Activated T-helper 9 cell treated with anti-CD3 and anti-CD28 coated beads, Interleukin-2, amount 50 U/mL, for 16 hours (primary cell): ENCODE data around the gene FTHL17.

Experiments
- DNase-seq: peaks from one replicate; pipeline ENCODE4 v3.0.0-alpha.2; 2020; ENCODE audit warnings: low read depth

FTHL17 gene

DNA sequence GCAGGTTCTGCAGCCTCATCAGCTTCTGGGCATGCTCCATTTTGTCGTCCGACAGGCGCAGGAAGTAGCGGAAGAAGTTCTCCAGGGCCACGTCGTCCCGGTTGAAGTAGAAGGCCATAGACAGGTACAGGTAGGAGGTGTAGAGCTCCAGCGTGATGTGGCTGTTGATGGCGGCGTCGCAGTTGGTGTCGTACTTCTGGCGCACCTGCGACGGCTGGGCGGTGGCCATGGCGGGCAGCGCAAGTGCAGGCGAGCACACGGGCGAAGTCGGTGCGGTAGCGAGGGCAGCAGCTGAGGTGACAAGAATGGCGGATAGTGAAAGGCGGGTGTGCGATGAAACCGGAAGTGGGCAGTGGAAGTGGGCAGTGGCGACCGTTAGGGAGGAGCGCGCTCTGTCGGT is at the start of gene FTHL17:
FTHL17 (minus strand) TSS at position 317 of the 400 bp plus-strand sequence; CDS start at position 229, 88 bp downstream.
- DNase-seq, result no peak

DNA sequence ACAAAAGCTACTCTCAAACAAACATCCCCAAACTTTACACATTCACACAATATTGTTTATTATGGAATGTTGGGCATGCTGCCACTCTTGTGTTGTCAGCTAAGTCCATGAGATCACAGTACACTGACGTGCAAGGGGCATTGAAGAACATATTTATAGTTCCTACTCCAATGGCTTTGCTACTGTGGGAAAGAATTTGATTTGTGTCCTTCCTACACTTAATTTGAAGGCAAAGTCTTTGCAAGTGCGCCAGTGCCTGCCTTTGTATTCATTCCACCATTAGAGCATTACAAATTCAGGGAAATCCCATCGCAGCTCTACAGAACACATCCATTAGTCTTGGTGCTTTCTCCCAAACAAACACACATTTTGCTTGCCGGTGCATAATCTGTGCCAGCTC is 45.4 kb upstream of the FTHL17 start:
- no peak for DNase-seq

DNA sequence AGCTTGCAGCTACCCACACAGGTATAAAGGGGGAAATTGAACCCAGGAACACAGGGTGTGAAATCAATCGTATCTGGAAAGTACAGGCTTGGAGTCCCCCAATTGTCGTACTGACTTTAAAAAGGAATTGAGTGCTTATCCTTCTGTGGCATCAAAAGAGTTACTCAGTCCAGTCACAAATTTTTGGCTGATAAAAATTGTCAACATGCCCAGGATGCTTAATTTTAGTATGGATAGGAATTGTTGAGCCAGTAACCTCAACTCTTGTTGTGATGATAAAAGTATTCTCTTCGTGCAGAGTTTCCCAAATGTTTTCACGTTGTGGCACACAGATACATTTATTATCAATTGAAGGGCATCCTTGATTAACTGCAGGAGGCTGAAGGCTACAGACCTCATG is 43.6 kb upstream of the FTHL17 start:
- DNase-seq, result no peak

DNA sequence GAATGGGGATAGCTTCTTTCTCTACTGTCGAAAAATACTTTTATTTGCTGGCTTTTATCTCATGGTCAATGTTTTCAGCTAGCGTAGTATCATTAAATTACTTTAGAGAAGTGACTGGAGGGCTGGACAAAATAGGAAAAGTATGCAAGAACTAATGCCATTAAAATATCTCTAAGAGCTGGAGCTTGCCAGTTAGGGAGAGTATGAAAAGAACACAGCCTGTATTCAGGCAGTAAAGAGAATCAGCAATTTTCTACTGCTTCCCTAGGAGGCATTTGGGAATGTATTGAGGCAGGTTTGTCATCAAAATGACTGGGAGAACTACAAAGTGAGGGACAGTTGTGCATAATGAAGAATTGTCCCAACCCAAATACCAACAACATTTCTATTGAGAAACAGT is 43.0 kb upstream of the FTHL17 start:
- no peak for DNase-seq

DNA sequence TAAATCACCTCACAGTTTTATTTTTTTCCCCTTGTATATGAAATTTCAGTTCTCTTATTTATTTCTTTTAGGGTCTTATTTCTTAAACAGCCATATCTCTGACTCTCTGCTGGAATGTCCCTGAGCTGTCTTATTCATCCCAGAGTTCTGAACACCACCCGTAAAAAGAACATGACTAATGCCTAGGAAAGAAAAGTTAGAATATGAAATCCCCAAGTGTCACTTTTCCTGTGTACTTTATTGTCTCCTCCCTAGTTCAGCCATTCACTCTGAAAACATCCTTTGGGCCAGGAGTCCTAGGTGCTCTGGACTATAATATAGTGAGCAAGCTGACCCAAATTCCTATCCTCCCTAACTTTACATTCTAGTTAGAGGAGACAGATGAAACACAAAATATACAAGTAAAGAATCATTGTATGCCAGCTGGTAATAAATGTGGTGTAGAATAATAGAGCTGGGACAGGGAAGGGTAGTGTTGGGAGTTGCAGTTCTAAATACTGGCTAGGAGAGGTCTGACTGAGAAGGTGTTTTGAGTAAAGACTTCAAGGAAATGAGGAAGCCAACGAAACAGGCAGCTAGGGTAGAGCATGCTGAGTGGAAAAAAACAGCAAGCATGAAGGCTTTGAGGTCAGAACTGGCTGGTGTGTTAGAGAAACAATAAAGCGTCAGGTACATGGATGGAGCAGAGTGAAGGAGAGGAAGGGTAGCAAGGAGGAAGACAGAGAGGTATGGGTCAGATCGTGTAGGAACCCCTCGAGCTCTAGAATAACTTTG is 40.6 kb upstream of the FTHL17 start:
- no peak for DNase-seq

DNA sequence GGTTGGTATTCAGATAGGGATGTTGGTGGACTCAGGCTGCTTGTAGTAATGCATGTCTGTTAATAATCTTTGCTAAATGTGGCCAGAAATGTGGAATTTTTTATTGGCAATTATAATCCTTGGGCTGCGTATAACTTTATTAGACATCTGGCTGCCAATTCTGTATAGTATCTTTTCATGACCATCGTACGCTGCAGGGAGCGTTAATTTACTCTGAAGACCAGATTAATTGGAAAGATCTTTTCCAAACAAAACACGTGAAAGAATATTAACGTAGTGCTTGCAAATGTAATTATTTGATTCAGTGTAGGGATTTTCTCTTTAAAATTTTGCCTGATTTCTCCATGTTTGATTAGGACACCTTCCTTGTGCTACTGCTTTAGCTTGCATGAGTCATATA is 38.8 kb upstream of the FTHL17 start:
- no peak for DNase-seq

DNA sequence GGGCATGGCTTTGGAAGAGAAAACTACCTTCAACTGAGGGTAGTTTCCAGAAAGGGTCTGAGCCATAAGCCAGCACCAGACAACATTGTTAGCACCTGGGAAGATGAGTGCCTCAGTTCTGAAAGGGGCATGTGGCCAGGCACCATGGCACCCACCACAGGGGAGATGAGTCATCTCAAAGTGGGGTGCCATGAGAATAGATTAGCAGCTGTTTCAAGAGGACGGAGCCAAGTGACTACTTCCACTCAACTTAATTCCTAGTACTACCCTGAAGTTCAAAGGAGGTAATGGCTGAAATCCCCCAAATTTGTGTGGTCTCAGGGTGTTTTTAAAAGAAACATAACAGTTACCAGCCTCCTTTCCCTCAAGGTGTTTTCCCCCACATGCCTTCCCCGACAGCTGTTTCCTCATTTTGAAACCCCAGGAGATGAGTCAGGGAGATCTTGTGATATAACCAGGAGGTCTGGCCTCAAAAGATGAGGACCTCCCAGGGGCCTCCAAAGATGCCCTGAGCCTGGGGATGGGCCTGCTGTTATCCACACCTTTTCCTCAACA is 27.8 kb upstream of the FTHL17 start:
- peak; percentile 0 for DNase-seq

DNA sequence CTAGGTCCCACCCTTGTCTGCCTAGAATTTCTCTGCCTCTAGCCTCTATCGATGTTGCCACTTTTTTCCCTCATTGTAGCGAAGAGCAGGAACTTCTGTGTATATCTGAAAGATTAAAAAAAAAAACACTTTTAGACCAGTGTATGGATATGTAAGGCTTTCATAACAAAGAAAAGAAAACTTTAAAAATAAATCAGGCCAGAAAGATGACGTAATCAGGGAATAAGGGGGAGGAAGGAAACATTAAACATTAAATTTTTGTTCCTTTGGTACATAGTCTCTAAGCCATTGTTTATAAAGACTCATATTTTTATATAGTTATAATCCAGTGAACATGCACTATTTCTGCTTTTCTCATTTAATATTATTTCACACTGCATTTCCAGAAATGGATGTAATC is 26.2 kb upstream of the FTHL17 start:
- DNase-seq, result no peak

DNA sequence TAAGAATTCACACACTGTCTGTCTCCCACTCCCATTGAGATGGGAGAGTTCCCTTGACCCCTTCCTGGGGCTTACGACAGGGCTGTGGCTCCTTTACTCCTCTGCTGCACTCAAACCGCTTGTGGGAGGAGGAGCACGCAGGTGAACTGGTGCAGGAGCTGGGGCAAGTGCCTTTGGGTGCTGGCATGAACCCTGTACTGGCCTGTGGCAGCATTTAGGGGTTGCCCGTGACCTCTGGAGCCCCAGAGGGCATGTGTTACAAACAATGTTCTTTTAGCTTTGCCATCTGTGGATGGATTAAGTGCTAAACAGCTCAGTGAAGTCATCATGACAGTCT is 21.8 kb upstream of the FTHL17 start:
- DNase-seq, result no peak

DNA sequence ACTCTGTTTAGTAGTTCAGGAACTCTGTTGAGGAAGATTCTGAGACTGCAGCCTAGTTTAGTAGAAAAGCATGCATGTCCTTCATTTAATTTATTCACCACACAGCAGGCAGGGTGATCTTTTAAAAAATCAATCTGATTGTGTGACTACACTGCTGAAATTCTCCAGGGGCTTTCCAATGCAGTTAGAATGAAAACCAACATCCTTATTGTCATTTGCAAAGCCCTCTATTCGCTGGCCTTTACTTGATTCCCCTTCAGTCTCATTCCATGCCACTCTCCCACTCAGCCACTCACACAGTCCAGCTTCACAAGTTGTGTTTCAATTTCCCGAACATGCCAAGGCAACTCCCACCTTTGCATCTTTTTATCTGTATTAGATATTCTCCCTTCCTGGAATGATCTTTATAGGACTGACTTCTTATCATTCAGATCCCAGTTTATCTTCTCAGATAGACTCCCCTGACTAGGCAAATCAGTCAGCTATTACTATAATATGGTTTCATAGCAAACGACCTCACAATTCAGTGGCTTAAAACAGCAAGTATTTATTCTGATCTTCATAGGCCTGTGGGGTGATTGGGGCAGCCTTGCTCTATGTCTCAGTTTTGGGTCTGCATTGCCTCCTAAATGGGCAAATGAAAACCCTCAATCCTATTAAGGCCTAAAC is 21.3 kb upstream of the FTHL17 start:
- DNase-seq, result no peak

DNA sequence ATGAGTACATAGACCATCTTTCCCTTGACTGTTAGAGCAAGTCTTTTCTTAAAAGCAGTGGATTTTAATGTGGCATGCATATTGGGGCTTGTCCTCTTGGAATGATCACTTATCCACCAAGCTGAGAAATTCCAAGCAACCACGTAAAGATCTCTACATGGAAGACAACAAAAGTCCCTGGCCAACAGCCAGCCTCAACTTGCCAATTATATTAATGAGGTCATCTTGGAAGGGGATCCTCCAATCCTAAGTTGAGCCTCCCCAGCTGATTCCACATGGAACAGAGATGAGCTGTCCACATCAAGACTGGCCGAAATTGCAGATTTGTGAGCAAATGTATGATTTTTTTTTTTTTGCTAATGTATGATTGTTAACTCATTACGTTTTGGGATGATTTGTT is 20.6 kb upstream of the FTHL17 start:
- no peak for DNase-seq

DNA sequence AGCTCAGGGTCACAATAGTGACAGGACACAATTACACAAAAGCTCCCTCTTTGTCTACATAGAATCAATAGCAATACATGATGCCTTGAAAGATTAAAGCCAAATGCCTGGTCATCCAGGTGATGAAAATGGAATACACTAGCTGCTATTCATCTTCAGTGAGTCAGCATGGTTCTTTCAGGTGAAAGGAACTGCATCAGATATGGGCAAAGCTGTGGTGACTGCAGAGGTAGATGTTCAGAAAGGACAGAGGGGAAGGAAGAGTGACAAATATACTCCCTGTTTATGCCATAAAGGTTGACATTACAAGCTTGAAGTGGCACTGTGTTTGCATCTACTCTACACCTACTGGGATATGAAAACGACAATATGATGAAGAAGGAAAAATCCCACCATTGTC is 20.0 kb upstream of the FTHL17 start:
- no peak for DNase-seq

DNA sequence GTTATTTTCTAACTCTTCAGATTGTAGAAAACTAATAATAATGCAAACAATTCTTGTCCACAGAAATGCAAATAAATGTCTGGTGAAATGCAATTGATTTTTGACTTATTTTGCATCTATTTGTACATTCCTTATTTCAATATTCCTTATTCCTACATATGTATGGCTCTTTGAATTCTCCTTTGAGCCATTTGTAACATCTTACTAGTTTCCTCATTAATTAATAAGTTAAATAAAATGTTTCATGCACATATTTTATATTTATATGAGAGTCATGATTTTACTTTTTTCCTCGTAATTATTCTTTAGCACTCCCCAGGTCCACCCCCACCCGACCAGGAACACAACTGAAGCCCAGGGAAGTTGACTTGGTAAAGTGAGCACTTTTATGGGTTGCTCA is 2.7 kb upstream of the FTHL17 start:
- DNase-seq, result no peak

DNA sequence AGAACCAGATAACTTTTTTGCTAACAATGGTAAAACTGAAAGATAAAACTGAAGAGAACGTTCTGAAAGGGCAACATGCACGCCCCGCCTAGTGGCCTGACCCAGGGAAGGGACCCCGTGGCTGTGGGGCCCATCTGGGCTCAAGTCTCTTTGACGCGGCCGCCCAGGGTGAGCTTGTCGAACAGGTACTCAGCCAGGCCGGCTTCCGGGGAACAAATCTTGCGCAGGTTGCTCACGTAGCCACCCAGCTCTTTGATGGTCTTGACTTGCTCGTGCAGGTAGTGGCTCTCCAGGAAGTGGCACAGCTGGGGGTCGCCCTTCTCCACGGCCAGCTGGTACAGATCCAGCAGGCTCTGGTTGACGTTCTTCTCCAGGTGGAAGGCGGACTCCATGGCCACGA is 579 bp downstream of the FTHL17 start:
- no peak for DNase-seq

DNA sequence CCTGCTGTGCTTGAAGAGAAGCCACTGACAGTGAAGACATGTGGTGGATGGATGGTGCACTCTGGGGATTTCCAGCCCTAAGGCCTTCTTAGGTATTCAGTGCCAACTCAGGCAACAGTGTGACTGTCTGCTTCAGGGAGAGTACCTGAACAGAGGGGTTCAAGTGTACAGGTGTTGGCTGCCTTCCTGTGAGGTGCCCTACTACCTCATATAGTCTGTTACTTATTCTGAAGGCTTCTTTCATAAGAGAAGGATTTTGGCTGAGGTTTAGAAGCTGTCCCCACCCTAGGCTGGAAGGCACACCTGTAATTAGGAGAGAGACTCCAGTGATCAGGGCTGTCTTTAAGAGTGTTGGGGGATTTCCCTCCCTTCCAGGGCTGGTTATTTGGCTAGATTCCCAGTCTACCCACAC is 1.8 kb downstream of the FTHL17 start:
- DNase-seq, result no peak

DNA sequence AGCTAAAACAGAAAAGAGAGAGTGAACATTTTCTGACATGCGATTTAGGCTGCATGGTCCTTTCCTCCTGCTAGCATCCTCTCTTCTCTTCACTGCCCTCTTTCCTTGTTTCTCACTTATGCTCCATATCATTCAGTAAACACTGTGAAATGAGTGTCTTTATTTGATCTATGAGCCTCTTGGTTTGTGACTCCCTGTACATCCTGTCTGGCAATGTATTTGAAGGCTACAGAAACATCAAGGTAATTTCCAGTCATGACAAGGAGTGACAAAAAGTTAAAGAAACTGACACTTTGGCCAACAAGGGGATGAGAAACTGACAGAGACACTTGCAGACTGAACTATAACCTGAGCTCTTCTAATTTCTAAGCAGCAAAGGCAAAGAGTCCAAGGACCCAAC is 8.7 kb downstream of the FTHL17 start:
- no peak for DNase-seq

DNA sequence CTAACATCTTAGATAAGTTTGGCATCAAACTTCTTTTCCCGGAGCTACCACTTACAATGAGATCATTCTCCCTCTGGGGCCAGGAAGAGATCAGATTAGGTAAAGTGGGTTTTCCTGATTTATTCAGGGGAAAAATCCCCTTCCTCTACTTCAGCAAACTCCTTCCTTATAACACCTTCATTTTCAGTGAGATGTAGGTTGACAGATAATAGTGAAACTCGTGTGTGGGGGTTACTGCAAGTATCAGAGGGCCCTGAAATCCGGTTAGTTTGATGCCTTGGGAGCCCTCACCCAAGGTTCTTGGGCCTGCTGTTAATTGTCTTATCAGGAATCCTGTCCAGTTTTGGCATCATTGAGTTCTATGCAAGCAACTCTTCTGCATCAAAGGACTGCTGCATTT is 10.8 kb downstream of the FTHL17 start:
- no peak for DNase-seq

DNA sequence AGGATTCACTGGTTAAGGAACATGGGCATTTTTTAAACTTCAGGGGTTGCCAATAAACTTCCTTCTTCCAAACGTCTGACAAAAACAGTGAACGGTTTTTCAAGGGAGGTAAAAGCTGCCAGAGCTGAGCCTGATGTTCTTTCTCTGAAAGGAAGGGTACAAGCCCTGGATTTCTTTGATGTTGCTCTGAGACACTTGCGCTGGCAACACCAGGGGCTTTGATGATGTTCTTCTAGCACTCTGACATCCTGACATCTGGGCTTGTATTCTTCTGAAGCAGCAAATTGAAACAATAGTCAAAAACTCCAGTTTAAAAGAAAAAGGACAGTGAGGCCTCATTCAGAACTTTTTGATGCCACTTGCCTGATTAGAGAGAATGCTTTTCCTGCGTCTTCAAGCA is 11.8 kb downstream of the FTHL17 start:
- no peak for DNase-seq

DNA sequence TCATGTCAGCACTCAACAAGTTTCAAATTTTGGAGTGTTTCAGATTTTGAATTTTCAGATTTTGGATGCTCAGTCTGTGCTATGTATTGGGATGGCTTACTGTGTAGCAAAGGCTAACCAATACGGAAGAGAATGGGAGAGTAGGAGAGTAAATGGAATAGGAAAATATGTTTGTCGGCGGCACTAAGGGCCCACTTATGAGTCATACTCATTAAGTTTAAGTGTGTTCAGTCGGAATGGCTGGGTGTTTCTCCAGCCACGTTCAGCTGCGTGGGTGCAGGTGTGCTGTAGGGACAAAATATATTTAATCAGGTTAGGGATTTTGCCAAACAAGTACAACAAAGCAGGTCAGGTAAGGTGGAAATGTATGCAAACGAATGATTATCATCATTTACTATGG is 13.6 kb downstream of the FTHL17 start:
- DNase-seq, result no peak

DNA sequence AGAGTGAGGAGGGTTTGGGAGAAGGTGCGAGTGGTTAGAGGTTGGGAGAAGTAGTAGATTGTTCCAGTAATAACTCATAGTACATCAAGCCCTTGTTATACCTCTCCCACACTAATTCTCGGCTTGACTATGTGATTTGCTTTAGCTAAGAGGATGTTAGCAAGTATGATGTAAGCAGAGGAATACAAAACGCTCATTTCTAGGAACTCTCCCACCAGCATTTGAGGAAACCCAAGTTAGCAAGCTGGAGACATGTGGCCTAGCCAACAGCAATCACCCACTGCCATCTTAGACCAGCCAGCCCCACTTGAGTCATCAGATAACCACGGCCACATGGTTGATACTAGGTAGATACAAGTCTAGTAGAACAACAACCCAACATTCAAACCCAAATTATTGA is 14.2 kb downstream of the FTHL17 start:
- no peak for DNase-seq

DNA sequence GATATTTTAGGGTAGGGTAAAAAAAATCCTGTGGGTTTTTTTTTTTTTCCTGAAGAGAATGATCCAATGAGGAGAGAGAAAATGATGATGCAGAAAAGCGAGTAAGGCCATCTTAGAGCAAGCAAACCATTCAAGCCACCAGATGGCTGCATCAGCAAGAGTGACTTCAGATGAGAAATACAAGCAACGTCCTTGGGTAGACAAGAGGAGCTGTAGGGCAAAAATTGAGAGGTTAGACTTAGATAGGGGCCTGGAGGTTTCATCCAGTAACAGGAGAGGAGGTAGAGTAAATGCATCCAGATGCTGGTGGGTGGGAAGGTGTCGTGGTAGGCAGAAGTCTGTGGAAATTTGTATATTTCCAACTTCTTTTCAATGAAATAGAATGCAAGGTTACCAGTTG is 14.6 kb downstream of the FTHL17 start:
- DNase-seq, result no peak

DNA sequence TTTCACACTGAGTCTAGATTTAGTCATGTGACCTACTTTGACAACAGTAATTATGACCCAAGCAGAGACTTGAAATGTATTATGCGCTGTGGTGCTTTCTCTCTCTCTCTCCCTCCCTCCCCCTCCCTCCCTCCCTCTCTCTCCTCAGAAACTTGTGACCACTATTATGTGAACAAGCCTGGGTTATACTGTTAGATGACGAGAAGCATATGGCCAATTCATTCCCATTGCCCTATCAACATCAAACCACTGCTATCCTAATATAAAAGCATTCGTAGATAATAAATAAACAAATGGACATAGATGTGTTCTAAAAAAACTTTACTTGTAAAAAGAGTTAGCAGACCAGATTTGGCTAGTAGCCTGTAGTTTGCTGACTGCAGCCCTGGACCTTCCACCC is 18.2 kb downstream of the FTHL17 start:
- no peak for DNase-seq

DNA sequence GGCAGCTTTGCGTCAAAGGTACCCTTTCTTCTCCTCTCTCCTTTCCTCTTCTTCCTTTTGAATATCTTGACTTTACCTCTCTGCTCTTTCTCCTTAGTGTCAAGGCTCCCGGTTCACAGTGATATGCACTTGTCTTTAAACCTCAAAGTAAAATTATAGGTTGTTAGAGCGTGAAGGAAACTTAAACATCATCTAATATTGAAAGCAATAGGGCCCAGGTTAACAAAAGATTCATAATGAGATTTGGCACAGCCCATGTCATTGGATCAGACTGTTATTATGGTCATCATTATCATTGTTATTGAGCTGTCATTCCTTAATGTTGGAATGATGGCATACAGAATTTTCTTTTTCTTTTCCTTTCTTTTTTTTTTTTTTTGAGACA is 32.5 kb downstream of the FTHL17 start:
- no peak for DNase-seq
